ENCODE measurements around the gene LMBR1L. TPM values are rescaled to one million over a fixed set of nuclear protein-coding genes. Genes with fewer than 3 reads are reported as not detected.

Gene LMBR1L
- total and polyA plus RNA-seq, 2 of the 13 experiments (the other 11 are each of a cell fraction or from before 2014, with no cell fraction given) = 12.2 to 65.9 TPM

DNA sequence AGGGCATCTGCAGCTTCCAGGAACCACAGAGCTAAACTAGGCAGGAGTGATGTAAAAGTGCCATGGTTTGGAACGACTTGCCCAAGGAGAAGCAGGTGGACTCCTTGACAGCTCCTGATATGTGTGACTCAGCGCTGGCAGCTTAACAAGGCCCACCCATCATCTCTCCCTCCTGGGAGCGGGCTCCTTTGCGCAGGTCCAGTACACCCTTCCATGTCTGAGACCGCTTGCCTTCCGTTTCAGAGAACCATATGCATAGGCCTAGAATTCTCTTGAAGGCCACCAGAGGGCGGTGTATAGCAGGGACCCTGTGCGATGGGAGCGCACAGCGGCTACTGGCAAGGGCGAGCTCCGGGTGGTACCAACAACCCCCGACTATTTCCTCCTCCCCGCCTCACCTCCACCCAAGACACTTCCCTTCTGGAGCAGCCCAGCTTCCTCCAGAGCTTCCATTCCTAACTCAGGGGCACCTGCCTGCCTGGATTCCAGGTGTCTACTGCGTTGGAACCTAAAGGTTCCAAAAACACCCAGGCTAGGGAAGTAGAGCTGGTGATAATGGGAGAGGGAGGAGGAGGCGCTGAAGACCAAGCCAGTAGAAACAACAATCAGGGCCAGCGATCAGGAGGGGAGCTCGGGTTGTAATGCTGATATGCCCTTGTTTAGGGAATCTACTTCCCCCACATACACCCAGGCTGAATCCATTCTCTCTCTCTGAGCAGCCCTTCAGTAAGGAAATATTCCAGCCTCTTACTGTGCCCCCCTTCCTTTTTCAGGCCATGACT is 22.3 kb downstream of the LMBR1L start (continued):
- TF ChIP-seq ATM (IDR thresholded peaks at IDR 0.05; ENCODE audit: borderline replicate concordance) = no peak
- no peak for TF ChIP-seq ZNF841 (CRISPR knock-in tag; IDR thresholded peaks at IDR 0.05; ENCODE audit: borderline replicate concordance)
- TF ChIP-seq ZNF512 (CRISPR knock-in tag; IDR thresholded peaks at IDR 0.05) = no peak
- peak; percentile 41 for TF ChIP-seq TEAD3 (CRISPR knock-in tag; optimal IDR thresholded peaks at IDR 0.05; ENCODE audit: borderline replicate concordance)
- TF ChIP-seq, protein P1, sequence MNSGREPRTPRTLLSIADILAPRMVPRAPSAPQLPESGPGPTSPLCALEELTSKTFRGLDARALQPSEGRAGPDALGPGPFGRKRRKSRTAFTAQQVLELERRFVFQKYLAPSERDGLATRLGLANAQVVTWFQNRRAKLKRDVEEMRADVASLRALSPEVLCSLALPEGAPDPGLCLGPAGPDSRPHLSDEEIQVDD (CRISPR knock-in tag; IDR thresholded peaks at IDR 0.05; ENCODE audit: borderline replicate concordance) = no peak
- peak; percentile 35; the same call in 1 of the 2 replicates for TF ChIP-seq ZNF652 (CRISPR knock-in tag; IDR thresholded peaks at IDR 0.05; ENCODE audit: borderline replicate concordance, low read depth)
- no peak for TF ChIP-seq ZNF563 (CRISPR knock-in tag; IDR thresholded peaks at IDR 0.05)
- TF ChIP-seq ZBTB38 (CRISPR knock-in tag; IDR thresholded peaks at IDR 0.05) = no peak
- TF ChIP-seq ATF3 (CRISPR knock-in tag; IDR thresholded peaks at IDR 0.05) = no peak
- TF ChIP-seq KDM2A (CRISPR knock-in tag; IDR thresholded peaks at IDR 0.05; ENCODE audit: borderline replicate concordance, low read depth) = peak; percentile 62
- TF ChIP-seq FOXA1 (IDR thresholded peaks at IDR 0.05) = no peak
- no peak for TF ChIP-seq FOXA1 (CRISPR knock-in tag; IDR thresholded peaks at IDR 0.05)
- TF ChIP-seq TCF7L2 (IDR thresholded peaks at IDR 0.05; ENCODE audit: low read depth, low read length) = no peak
- TF ChIP-seq NFKBIZ (CRISPR knock-in tag; IDR thresholded peaks at IDR 0.05) = no peak
- no peak for TF ChIP-seq TCF7 (IDR thresholded peaks at IDR 0.05; ENCODE audit: low read depth)
- no peak for TF ChIP-seq ARNTL (CRISPR knock-in tag; IDR thresholded peaks at IDR 0.05)
- TF ChIP-seq FOXP1 (IDR thresholded peaks at IDR 0.05) = no peak
- TF ChIP-seq FOXP1 (CRISPR knock-in tag; IDR thresholded peaks at IDR 0.05) = no peak
